Measurements from ENCODE around the gene POLN.
"Not testable (repeated sequence)": the region's sequence is repeated elsewhere in the genome, so short reads cannot be mapped to it uniquely, and the experiment has no call there.

- not testable (repeated sequence) for TF ChIP-seq OSR1 (CRISPR knock-in tag; IDR thresholded peaks at IDR 0.05); BACH2 (CRISPR knock-in tag; IDR thresholded peaks at IDR 0.05; ENCODE audit: borderline replicate concordance); GLIS3 (CRISPR knock-in tag; IDR thresholded peaks at IDR 0.05); ARNTL (CRISPR knock-in tag; IDR thresholded peaks at IDR 0.05; ENCODE audit: borderline replicate concordance, low read depth); RARB (CRISPR knock-in tag; IDR thresholded peaks at IDR 0.05); ZC3H10 (CRISPR knock-in tag; IDR thresholded peaks at IDR 0.05); CREB5 (CRISPR knock-in tag; IDR thresholded peaks at IDR 0.05; ENCODE audit: low read depth); TCF4 (CRISPR knock-in tag; IDR thresholded peaks at IDR 0.05; ENCODE audit: borderline replicate concordance)
Measured at GRCh38 chr4:2031161-2031560, 210.8 kb downstream of the POLN start.

All from SK-N-SH treated with all-trans-retinoic acid at 6 μM for 48 hours (cell line).